Immature natural killer cell (primary cell): ENCODE results near the gene ENDOV. TPM values are rescaled to one million over a fixed set of nuclear protein-coding genes. Genes with fewer than 3 reads are reported as not detected.

Source experiments
- DNase-seq, 3 donors: peaks; one replicate each; pipeline ENCODE4 v3.0.0; 2022; ENCODE audit warnings: mixed read lengths in 1 of 3
- H3K27ac Mint-ChIP-seq, 6 donors: one replicate each; pipeline ENCODE4 v1.8.0; 2020; ENCODE audit warnings: mixed read lengths in 6 of 6, mild to moderate bottlenecking in 5 of 6, inconsistent platforms in 4 of 6, moderate library complexity in 3 of 6
- H3K27me3 Mint-ChIP-seq, 3 donors: one replicate each; pipeline ENCODE4 v1.8.0; 2020 to 2021; ENCODE audit warnings: low read depth in 3 of 3, mild to moderate bottlenecking in 3 of 3, mixed read lengths in 3 of 3, moderate library complexity in 3 of 3, inconsistent platforms in 1 of 3
- H3K36me3 Mint-ChIP-seq, 3 donors: one replicate each; pipeline ENCODE4 v1.8.0; 2020; ENCODE audit warnings: mixed read lengths in 3 of 3, inconsistent platforms in 2 of 3, mild to moderate bottlenecking in 2 of 3
- H3K4me1 Mint-ChIP-seq, 2 donors: one replicate each; pipeline ENCODE4 v1.8.0; 2020; ENCODE audit warnings: inconsistent platforms in 2 of 2, mild to moderate bottlenecking in 2 of 2, mixed read lengths in 2 of 2, moderate library complexity in 1 of 2
- H3K4me3 Mint-ChIP-seq, 5 donors: one replicate each; pipeline ENCODE4 v1.8.0; 2020; ENCODE audit warnings: mild to moderate bottlenecking in 5 of 5, mixed read lengths in 5 of 5, inconsistent platforms in 3 of 5, moderate library complexity in 3 of 5
- H3K9me3 Mint-ChIP-seq, 6 donors: one replicate each; pipeline ENCODE4 v1.8.0; 2020; ENCODE audit warnings: mild to moderate bottlenecking in 6 of 6, mixed read lengths in 6 of 6, inconsistent platforms in 4 of 6, moderate library complexity in 3 of 6
- polyA plus RNA-seq, 3 donors: library from polyadenylated mRNA; unstranded; fragments of 300-500 nt; fragmentation: Illumina TruSeq; gene quantifications; one replicate each; pipeline ENCODE4 v1.2.3, GENCODE V29; 2021

Gene ENDOV
- polyA plus RNA-seq, 3 donors from 2014 or later: 8.1 to 11.7 (median 8.7) TPM

DNA sequence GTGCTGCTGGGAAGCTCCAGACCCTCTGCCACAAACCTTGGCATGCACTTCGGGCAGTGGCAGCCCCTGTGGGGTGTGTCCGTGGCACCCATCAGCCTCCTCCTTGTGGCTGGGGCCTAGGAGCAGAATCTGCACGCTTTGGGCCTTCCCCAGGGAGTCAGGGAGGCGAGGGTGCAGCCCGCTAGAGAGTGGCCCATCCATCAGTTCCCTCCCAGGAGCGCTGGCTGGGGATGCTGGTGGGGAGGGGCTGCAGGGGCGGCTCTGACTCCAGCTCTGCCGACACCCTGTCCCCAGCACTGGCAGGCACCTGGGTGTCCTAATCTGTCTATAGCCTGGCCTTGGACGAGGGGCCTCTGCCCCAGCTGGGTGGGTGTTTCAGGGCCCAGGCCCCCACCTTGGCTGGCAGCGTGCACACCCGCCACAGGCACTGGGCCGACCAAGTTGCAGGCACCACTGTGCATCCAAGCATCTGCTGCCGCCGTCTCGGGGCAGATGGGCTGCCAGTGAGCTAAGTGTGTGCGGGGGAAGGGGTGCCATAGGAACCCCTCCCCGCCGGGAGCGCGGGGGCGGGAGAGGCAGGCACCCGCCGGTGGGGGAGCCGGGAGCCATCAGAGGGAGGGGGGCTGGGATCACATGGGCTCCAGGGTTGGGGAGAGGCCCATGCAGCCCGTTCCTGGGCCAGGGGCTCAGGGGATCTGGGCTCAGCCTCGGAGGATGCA is 30.2 kb downstream of the ENDOV start:
- Mint-ChIP-seq H3K27me3 (peaks cover 0 to 2% (median 2%) of the 10 kb centered on the region in 3 donors), H3K4me1 (no peaks in the 10 kb centered on the region), H3K36me3 (no peaks in the 10 kb centered on the region), H3K4me3 (no peak overlapping the region), H3K27ac (no peak overlapping the region), H3K9me3 (no peaks in the 10 kb centered on the region)
- no peak for DNase-seq

DNA sequence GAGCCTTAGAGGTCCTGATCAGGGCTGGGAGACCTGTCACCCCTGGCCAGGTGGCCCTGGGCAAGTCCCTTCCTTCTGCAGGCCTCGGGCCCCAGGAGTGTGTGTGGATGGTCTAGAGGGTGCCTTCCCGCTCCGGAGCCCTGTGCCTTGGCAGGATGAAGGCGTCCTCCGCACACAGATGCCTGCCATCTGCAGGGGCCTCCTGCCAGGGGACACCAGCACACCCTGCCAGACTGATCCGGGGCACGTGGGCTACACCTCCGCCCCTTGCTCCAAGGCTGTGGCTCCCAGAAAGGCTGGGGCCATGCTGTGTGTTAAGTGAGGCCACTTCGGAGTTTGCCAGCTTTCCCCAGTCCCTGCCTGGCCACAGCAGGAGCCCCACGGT is 30.8 kb downstream of the ENDOV start:
- DNase-seq: no peak
- no peaks in the 10 kb centered on the region for H3K9me3 Mint-ChIP-seq
- H3K4me3 Mint-ChIP-seq: no peak overlapping the region
- H3K4me1 Mint-ChIP-seq: no peaks in the 10 kb centered on the region
- peaks cover 2 to 3% (median 2%) of the 10 kb centered on the region in 3 donors for H3K27me3 Mint-ChIP-seq
- H3K27ac Mint-ChIP-seq: no peak overlapping the region
- no peaks in the 10 kb centered on the region for H3K36me3 Mint-ChIP-seq

DNA sequence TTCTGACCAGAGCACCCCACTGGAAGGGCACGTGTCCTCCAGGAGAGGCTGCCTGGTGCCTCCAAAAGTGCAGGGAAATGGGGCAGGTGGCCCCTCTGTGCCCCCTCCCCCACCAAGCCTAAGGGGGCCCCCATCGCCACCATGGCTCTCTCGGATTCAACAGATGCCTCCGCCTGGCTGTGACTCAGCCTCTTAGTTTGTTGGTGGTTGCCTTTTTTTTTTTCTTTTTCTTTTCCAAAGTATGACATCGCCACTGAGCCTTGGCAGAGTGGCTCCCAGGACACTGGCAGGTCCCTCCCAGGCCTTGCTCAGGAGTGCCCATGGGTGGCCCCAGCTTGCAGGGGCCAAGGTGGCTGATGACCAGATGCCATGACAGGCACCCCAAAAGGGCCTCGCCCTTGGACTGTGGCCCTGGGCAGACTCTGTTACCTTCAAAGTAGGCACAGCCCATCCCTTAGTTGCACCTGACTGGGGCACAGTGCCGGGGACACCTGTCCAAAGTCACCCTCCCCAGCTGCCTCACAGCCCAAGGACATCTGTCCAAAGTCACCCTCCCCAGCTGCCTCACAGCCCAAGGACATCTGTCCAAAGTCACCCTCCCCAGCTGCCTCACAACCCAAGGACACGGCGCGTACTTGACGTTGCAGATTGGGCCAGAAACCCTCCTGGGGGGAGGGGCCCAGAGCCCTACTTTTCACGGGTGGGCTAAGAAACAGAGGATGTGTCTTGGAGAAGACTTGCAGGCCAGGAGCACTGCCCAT is 31.9 kb downstream of the ENDOV start:
- Mint-ChIP-seq H3K4me3 (no peak overlapping the region), H3K4me1 (no peaks in the 10 kb centered on the region), H3K9me3 (no peaks in the 10 kb centered on the region), H3K27ac (no peak overlapping the region), H3K27me3 (peaks cover 2 to 3% (median 2%) of the 10 kb centered on the region in 3 donors), H3K36me3 (no peaks in the 10 kb centered on the region)
- DNase-seq: no peak

DNA sequence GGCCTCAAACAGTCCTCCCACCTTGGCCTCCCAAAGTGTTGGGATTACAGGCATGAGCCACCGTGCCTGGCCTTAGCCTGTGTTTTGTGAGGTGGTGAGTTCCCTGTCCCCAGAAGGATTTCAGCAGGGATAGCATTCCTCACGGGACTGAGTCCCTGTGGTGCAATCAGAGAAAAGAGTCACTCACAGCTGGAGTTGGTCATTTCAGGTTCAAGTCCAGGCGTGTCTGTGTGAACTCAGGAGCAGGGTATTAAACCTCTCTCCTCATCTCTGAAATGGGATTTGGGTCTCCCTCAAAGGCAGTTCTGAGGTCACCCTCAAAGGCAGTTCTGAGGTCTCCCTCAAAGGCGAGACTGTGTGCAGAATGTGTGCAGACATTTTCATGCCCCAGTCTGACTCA is 32.8 kb downstream of the ENDOV start:
- H3K36me3 Mint-ChIP-seq: no peaks in the 10 kb centered on the region
- no peaks in the 10 kb centered on the region for H3K9me3 Mint-ChIP-seq
- H3K4me1 Mint-ChIP-seq: no peaks in the 10 kb centered on the region
- H3K27me3 Mint-ChIP-seq: peaks cover 2 to 3% (median 2%) of the 10 kb centered on the region in 3 donors
- H3K4me3 Mint-ChIP-seq: no peak overlapping the region
- no peak overlapping the region for H3K27ac Mint-ChIP-seq
- no peak for DNase-seq

DNA sequence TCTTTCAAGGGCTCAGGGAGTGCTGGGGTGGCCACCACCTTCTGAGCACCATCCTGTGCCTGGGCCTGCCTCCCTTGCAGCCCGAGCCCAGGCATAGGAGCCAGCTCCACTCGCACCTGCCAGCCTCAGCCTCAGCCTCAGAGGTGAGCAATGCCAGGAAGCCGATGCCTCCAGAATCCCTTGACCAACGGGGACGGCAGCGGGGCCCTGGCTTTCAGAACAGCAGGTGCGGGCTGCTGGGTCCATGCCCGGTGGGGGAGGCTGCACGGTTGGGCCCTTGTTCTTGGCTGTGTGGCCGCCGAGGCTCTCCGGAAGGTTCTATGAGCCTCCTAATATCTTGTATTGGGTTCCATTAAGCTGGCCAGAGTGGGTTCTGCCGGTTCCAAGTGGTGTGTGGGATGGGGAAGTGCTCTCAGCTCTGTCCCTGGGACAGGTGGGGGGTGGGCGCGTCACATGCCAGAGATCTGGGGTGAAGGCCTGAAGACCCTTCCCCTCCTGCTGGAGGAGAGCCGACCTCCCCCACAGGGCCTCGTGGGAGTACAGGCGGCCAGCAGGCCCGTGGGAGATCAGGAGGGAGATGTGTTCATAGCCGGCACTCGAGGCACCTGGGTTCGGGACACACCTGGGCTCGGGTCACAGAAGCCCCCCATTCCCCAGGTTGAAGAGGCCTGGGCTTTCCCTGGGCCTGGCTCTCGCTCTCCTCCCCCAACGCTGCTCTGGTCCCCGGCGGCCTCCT is 34.4 kb downstream of the ENDOV start:
- Mint-ChIP-seq H3K36me3 (no peaks in the 10 kb centered on the region), H3K9me3 (no peaks in the 10 kb centered on the region), H3K4me1 (peaks cover 12 to 13% of the 10 kb centered on the region in 2 donors), H3K27me3 (peaks cover 3 to 7% (median 4%) of the 10 kb centered on the region in 3 donors), H3K27ac (no peak overlapping the region), H3K4me3 (no peak overlapping the region)
- DNase-seq: no peak

DNA sequence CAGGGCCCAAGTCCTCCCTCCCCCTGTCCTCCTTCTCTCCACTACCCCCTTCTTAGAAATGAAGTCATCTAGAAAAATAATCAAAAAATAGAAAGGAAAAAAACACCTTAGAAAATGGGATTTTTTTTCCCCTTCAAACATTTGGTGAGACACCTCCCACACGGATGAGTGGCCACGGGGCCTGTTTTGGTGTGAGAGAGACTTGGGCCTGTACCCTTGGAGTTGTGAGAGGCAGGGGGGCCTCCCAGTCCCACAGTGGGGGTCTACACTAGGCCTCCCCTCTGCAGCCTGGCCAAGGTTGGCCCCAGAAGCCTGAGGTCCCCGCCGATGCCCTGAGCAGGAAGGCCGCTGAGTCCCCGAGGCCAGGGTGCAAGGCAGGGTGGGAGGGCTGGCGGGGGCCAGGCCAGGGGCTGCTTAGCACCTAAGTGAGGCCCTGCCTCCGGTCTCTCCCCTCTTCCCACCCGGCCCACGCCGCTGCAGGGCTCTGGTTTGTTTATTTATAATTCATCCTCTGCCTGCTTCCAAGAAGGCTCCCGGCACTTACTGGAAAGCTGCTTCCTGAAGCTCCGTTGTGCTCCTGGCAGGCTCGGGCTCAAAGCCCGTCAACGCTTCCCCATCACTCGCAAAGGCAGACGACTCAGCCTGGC is 35.1 kb downstream of the ENDOV start:
- Mint-ChIP-seq H3K4me3 (no peak overlapping the region), H3K4me1 (peaks cover 13 to 15% of the 10 kb centered on the region in 2 donors), H3K27me3 (peaks cover 4 to 9% (median 5%) of the 10 kb centered on the region in 3 donors), H3K36me3 (no peaks in the 10 kb centered on the region), H3K27ac (no peak overlapping the region), H3K9me3 (no peaks in the 10 kb centered on the region)
- no peak for DNase-seq

DNA sequence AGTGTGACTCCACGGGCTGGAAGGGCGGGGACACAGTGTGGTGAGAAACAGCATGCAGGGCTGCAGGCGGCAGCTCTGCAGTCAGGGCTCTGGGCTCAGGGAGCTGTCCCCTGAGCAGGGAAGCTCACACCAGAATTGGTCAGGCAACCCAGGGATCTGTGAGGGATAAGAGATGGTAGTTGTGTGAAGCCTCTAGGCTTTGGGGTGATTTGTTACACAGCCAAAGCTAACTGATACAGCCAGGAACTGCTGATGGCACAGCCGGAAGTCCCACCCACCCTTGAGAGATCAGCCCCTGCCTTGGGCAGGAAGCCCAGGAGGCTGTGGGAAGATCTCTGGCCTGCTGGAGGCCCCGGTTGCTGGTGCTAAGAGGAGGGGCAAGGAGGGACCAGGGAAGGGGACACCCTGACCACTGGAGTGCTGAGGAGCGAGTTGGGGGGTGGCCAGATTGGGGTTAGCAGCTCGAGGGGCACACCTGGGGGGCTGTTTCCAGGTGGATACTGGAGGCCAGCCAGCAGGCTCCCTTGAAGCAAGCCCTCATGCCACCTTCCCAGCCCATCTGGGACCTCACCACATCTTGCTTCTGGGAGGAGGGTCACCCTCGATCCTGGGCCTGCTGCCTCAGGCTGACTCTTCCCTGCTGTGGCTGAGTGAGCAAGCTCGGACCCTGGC is 36.3 kb downstream of the ENDOV start:
- Mint-ChIP-seq H3K4me1 (peaks cover 21 to 23% of the 10 kb centered on the region in 2 donors), H3K36me3 (no peaks in the 10 kb centered on the region), H3K4me3 (peak overlapping the region in 1 of 5 donors; percentile 61), H3K9me3 (no peaks in the 10 kb centered on the region), H3K27ac (peak overlapping the region in 1 of 6 donors; percentile 11), H3K27me3 (peaks cover 6 to 11% (median 7%) of the 10 kb centered on the region in 3 donors)
- no peak for DNase-seq

DNA sequence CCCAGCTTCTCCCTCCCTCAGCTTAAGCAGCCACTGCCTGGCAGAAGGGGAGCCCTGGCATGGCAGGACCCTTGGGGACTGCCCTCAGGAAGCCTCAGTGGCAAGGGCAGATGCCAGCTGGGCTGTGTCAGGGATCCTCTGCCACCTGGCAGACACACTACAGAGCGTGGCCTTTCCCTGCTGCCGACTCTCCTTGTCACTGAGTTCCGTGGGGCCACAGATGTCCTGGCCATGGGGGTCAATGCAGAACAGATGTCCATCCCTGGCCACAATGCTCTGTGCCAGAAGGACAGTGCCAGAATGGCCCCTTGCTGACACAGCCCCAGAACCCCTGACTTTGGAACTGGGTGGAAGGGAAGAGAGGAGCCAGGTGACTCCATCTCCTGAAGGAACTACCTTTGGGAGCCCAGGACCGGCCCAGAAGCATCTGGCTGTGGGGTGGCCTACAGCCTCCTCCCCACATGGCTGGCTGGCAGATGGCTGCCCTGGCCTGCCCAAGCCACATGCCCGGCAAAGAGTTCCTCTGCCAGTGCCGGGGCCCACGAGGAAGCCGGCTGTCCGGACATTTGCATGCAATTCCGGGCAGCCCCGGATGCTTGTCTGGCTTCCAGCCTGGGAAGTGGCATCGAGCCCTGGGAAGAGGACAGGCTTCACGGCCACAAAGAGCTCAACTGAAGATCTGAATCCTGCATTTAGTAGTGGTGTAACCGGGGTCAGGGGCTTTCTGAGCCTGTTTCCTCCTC is 37.4 kb downstream of the ENDOV start:
- no peak for DNase-seq

DNA sequence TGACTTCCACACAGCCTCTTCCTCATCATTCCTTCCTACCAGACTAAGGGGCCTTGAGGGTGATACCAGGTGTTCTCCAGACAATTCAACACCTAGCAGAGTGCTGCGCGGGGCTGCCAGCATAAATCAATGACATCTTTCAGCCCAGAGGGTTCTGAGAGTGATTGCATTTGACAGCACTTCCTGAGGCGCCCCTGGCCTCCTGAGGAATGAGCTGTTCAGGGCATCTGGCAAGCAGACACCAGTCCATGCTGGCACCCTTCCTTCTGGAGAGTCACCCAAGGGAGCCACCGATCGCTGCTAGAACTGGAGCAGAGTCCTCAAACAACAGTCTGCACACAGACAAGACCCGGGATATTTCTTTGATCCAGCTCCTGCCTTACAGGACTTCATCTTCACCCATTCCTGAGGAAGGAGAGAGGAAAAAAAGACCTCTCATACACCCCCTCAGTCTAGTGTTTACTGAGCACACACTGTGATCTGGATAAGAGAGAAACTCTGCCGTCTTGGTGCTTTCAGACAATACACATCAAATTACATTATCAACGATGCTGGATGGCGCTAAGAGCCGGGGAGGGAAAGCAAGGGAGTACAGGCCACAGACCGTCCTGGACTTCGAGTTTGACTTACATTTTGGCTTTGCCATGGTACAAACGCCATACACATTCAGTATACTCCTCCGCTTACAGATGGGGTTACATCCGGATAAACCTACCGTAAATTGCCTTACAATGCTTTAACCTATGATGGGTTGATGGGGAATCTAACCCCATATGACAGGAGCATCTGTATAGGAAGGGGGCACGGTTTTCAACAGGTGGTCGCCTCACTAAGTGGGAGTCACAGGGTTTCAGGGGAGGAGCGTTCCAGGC is 38.4 kb downstream of the ENDOV start:
- Mint-ChIP-seq H3K4me1 (peaks cover 23 to 29% of the 10 kb centered on the region in 2 donors), H3K9me3 (no peaks in the 10 kb centered on the region), H3K4me3 (peak overlapping the region; percentile 81 to 92 (median 90)), H3K36me3 (no peaks in the 10 kb centered on the region), H3K27me3 (peaks cover 8 to 11% (median 9%) of the 10 kb centered on the region in 3 donors), H3K27ac (peak overlapping the region; percentile 90 to 98 (median 94))
- DNase-seq: no peak

More for the DNA sequence above, 37.4 kb downstream of the ENDOV start:
- H3K36me3 Mint-ChIP-seq: no peaks in the 10 kb centered on the region
- no peaks in the 10 kb centered on the region for H3K9me3 Mint-ChIP-seq
- H3K27ac Mint-ChIP-seq: no peak overlapping the region
- H3K27me3 Mint-ChIP-seq: peaks cover 6 to 11% (median 9%) of the 10 kb centered on the region in 3 donors
- peak overlapping the region in 3 of 5 donors; percentile 27 to 59 (median 52) for H3K4me3 Mint-ChIP-seq
- peaks cover 23 to 26% of the 10 kb centered on the region in 2 donors for H3K4me1 Mint-ChIP-seq

DNA sequence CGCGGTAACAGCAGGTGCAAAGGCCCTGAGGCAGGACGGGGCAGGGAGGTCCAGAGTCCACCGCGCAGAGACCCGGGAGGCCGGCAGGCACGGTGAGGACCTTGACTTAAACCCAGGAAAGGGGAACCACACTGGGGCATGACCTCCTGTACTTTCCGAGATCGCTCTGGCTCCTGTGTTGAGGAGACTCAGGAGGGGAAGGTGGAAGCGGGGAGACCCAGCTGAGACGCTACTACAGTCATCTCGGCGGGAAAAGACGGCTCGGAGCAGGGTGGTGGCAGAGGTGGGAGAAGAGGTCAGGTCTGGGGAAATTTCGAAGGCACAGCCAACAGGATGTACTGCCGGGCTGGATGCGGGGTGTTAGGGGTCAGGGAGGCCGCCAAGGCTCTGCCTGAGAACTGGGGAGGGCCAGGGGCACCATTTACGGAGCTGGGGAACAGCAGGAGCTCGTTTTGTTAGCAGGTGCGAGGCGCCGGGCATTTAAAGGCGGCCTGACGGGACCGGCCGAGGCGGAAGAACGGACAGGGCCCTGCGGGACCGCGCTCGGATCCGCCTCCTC is 39.1 kb downstream of the ENDOV start:
- DNase-seq: no peak
- H3K36me3 Mint-ChIP-seq: no peaks in the 10 kb centered on the region
- peak overlapping the region; percentile 90 to 98 (median 94) for H3K27ac Mint-ChIP-seq
- peak overlapping the region; percentile 81 to 92 (median 90) for H3K4me3 Mint-ChIP-seq
- H3K9me3 Mint-ChIP-seq: no peaks in the 10 kb centered on the region
- H3K27me3 Mint-ChIP-seq: peaks cover 8 to 11% (median 9%) of the 10 kb centered on the region in 3 donors
- H3K4me1 Mint-ChIP-seq: peaks cover 23 to 29% of the 10 kb centered on the region in 2 donors

DNA sequence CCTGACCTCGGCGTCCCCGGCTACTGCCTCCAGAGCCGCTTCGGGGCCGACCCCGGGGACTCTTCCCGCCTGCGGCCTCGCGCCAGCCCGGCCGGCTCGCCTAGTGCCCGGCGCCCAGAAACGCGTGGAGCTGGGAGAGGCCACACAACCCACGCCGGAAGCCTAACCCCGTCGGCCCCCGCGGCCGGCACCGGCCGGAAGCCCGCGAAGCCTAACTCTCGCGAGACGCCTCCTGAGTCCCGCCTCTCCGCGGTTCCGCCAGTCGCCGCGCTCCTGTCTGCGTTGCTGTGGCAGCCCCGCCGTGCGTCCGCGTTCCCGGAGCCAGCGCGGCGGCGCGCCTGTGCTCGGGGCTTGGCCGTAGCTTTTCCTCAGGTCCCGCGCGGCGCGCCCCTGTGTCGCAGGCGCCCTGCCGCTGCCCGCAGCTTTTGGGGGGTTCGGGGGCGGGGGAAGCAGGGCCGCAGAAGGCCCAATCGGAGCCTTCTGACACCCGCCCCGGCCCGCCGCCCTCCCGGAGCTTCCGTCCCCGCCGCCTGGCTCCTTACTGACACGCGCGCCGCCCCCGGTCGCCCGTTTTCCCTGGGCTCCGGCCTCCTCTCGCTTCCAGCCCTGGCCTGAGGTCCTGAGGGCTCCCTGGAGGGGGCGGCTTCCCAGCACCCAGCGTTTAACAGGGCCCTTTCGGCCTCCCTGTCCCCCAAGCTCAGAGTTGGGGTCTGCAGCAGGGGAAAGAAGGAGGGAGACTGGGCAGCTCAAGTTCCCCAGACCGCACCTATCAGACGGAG is 39.8 kb downstream of the ENDOV start:
- H3K4me3 Mint-ChIP-seq: peak overlapping the region; percentile 89 to 93 (median 92)

More for the DNA sequence above, 39.8 kb downstream of the ENDOV start:
- H3K27me3 Mint-ChIP-seq: peaks cover 8 to 11% (median 9%) of the 10 kb centered on the region in 3 donors
- no peaks in the 10 kb centered on the region for H3K9me3 Mint-ChIP-seq
- peak; percentile 96 to 97 (median 97) for DNase-seq
- H3K36me3 Mint-ChIP-seq: no peaks in the 10 kb centered on the region
- H3K27ac Mint-ChIP-seq: peak overlapping the region; percentile 95 to 98 (median 96)
- H3K4me1 Mint-ChIP-seq: peaks cover 23 to 30% of the 10 kb centered on the region in 2 donors
